Right atrium auricular region (tissue), 2 donors: ENCODE data around the gene RNASE1. TPM values are rescaled to one million over a fixed set of nuclear protein-coding genes. Genes with fewer than 3 reads are reported as not detected.
"Not testable (repeated sequence)": the region's sequence is repeated elsewhere in the genome, so short reads cannot be mapped to it uniquely, and the experiment has no call there.

Experiments used
- DNase-seq: peaks from one replicate; pipeline ENCODE4 v3.0.0-alpha.2; 2019; ENCODE audit warnings: low spot score
- H3K27ac ChIP-seq, 2 donors: fragments of 200-600 bp; sonication (generic); 1 replicate in 1 of 2; 2 replicates in 1 of 2; pipeline ENCODE4 v1.5.1; 2016 to 2019
- H3K27me3 ChIP-seq, 2 donors: fragments of 200-600 bp; sonication (generic); one replicate each; pipeline versions ENCODE4 v1.5.1 to v1.6.0; 2017 to 2019
- H3K36me3 ChIP-seq: fragments of 200-600 bp; sonication (generic); one replicate; pipeline ENCODE4 v1.5.1; 2016
- H3K4me1 ChIP-seq, 2 donors: fragments of 200-600 bp; sonication (generic); one replicate each; pipeline versions ENCODE4 v1.5.1 to v1.6.0; 2017 to 2019
- H3K4me3 ChIP-seq, 2 donors: fragments of 200-600 bp; sonication (generic); 1 replicate in 1 of 2; 2 replicates in 1 of 2; pipeline ENCODE4 v1.5.1; 2017 to 2019; ENCODE audit warnings: mild to moderate bottlenecking in 1 of 2, moderate library complexity in 1 of 2
- H3K9me3 ChIP-seq, 2 donors: fragments of 200-600 bp; sonication (generic); one replicate each; pipeline ENCODE4 v1.5.1; 2019
- total RNA-seq, 2 donors: library from RNA; depleted of rRNA; stranded (reverse); fragments of >200 nt; gene quantifications; one replicate each; pipeline ENCODE4 v1.1.0, GENCODE V29; 2016
- TF ChIP-seq, protein P1 (sequence below), 2 donors: fragments of 200-600 bp; sonication (generic); IDR thresholded peaks; one replicate each; pipeline ENCODE4 v1.5.1; 2019; ENCODE audit warnings: antibody characterized with exemption in 2 of 2

The RNASE1 gene
- total RNA-seq, 2 donors from 2014 or later, result 230 to 343 TPM

DNA sequence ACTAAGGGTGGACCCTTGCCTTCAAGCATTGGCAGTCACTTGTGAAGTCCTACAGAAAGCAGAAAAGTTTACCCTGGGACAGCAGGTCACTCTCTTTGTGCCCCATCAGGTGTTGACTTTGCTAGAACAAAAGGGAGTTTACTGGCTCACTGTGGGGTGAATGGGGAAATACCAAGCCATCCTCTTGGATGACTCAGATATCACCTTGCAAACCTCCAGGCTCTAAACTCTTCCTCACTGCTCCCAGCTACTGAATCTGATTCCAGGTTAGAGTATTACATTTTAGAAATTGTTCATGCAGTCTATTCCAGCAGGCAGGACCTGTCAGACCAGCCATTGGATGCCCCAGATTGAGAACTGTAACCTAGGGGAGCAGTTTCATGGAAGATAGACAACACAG lies 41.7 kb downstream of the RNASE1 start:
- no peak for DNase-seq
- Histone ChIP-seq H3K4me1 (no peaks in the 10 kb centered on the region), H3K9me3 (no peaks in the 10 kb centered on the region), H3K27ac (no peak overlapping the region), H3K4me3 (no peak overlapping the region), H3K27me3 (no peaks in the 10 kb centered on the region), H3K36me3 (no peaks in the 10 kb centered on the region)
- TF ChIP-seq, protein P1, sequence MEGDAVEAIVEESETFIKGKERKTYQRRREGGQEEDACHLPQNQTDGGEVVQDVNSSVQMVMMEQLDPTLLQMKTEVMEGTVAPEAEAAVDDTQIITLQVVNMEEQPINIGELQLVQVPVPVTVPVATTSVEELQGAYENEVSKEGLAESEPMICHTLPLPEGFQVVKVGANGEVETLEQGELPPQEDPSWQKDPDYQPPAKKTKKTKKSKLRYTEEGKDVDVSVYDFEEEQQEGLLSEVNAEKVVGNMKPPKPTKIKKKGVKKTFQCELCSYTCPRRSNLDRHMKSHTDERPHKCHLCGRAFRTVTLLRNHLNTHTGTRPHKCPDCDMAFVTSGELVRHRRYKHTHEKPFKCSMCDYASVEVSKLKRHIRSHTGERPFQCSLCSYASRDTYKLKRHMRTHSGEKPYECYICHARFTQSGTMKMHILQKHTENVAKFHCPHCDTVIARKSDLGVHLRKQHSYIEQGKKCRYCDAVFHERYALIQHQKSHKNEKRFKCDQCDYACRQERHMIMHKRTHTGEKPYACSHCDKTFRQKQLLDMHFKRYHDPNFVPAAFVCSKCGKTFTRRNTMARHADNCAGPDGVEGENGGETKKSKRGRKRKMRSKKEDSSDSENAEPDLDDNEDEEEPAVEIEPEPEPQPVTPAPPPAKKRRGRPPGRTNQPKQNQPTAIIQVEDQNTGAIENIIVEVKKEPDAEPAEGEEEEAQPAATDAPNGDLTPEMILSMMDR (IDR thresholded peaks at IDR 0.05), result no peak

DNA sequence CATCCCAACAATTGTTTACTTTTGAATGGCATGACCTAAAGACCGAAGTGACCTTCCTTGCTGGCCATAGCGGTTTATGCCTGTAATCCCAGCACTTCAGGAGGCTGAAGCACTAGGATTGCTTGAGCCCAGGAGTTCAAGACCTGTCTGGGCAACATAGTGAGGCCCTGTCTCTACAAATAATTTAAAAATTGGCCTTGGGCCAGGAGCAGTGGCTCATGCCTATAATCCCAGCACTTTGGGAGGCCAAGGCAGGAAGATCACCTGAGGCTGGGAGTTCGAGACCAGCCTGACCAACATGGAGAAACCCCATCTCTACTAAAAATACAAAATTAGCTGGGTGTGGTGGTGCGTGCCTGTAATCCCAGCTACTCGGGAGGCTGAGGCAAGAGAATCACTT lies 43.2 kb downstream of the RNASE1 start:
- not testable (repeated sequence) for H3K27ac ChIP-seq, H3K36me3 ChIP-seq, H3K9me3 ChIP-seq

DNA sequence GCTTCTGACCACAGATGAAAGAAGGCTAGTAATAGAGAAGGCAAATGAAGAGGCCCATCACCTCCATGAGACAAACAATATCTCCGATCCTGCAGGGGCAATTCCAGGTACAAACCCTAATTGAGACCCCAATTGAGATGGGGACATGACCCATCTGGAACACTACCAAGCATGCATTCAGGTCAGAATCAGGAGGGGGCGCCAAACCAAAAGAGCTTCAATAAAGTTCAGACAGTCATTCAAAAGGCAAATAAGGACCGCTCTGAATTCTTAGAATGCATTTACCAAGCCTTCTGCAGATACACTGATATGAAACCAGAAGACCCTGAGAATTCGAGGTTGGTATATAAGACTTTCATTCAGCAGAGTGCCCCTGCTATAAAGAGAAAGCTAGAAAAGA lies 44.7 kb downstream of the RNASE1 start:
- no peak for DNase-seq
- Histone ChIP-seq H3K27me3 (no peaks in the 10 kb centered on the region), H3K9me3 (no peaks in the 10 kb centered on the region), H3K36me3 (no peaks in the 10 kb centered on the region), H3K4me3 (no peak overlapping the region), H3K4me1 (no peaks in the 10 kb centered on the region), H3K27ac (no peak overlapping the region)
- TF ChIP-seq, protein P1 (IDR thresholded peaks at IDR 0.05), result peak in 1 of 2 donors; percentile 56

More for the DNA sequence above, 43.2 kb downstream of the RNASE1 start:
- not testable (repeated sequence) for H3K27me3 ChIP-seq, DNase-seq, H3K4me3 ChIP-seq, H3K4me1 ChIP-seq

GRCh38 chr14:20755037-20755436 lies 47.6 kb downstream of the RNASE1 start:
- no peak overlapping the region for H3K27ac ChIP-seq
- TF ChIP-seq, protein P1 (IDR thresholded peaks at IDR 0.05), result no peak

DNA sequence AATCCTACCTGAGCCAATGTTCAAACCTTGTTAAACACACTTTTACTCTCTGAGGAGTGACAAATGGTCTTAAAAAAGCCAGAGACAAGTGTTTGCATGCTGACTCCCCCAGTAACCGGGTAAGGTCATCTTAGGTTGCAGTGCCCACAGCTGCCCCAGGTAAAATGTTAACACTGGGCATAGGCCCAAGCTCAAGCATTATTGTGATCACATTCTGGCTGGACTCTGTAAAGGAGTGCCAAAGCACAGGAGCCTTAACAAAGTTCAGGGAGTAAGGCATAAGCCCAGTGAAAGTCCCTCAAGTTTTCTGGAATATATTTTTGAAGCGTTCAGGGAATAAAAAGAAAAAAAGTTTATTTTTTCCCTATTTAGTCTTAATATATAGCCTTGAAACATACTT lies 48.3 kb downstream of the RNASE1 start:
- no peak overlapping the region for H3K27ac ChIP-seq
- peaks cover 5 to 10% of the 10 kb centered on the region in 2 donors for H3K9me3 ChIP-seq
- H3K36me3 ChIP-seq, result no peaks in the 10 kb centered on the region
- no peak for DNase-seq
- no peak overlapping the region for H3K4me3 ChIP-seq
- TF ChIP-seq, protein P1 (IDR thresholded peaks at IDR 0.05), result no peak
- no peaks in the 10 kb centered on the region for H3K27me3 ChIP-seq
- H3K4me1 ChIP-seq, result no peaks in the 10 kb centered on the region

More at GRCh38 chr14:20755037-20755436, 47.6 kb downstream of the RNASE1 start:
- Histone ChIP-seq H3K27me3 (no peaks in the 10 kb centered on the region), H3K36me3 (no peaks in the 10 kb centered on the region), H3K4me3 (no peak overlapping the region), H3K9me3 (peaks cover 5 to 10% of the 10 kb centered on the region in 2 donors), H3K4me1 (no peaks in the 10 kb centered on the region)
- no peak for DNase-seq

DNA sequence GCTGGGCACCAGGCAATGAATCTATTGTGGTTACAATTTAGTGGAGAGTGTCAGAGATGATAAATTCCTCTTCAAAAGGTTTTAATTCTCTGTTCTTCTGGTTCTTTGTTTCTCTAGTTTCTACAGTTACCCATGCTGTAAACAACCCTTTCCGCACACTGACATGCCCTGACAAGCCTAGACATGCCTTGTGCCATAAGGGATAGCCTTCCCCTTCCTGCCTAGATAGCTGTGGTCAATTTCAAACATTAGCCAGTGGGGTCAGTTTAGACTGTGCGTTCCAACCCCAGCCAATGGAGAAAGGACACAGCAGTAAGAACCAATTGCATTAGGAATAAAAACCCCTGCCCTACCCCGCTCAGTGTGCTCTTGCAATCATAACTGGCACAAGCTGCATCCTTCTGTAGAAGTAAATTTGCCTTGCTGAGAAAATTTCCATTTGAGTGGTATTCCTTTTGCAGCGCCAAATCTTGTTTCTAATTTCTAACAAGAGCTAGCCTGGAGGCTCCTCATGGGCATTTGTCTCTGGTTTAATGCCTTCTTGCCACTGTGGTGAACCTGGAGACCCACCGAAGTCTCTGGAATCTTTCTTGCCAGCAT lies 50.6 kb downstream of the RNASE1 start:
- Histone ChIP-seq H3K36me3 (no peaks in the 10 kb centered on the region), H3K27me3 (no peaks in the 10 kb centered on the region), H3K4me1 (no peaks in the 10 kb centered on the region), H3K4me3 (no peak overlapping the region), H3K9me3 (peaks cover 5 to 10% of the 10 kb centered on the region in 2 donors), H3K27ac (no peak overlapping the region)
- TF ChIP-seq, protein P1 (IDR thresholded peaks at IDR 0.05), result no peak
- no peak for DNase-seq

Other genes with a start within 250 kb of the RNASE1 start
- not detected for gene RNASE9, start 241.8 kb downstream of the RNASE1 start, total RNA-seq
- gene RNASE11, start 214.8 kb downstream of the RNASE1 start, total RNA-seq, result not detected
- gene RNASE12, start 211.5 kb downstream of the RNASE1 start, total RNA-seq, result not detected
- not detected for gene OR6S1, start 161.2 kb downstream of the RNASE1 start, total RNA-seq
- 10 to 100 TPM; 19.5 to 44.4 TPM for gene RNASE4, start 118.3 kb downstream of the RNASE1 start, total RNA-seq
- 10 to 100 TPM in 1 of 2 donors, 1 to 10 TPM in 1; 4.4 to 14.5 TPM for gene ANG, start 114.1 kb downstream of the RNASE1 start, total RNA-seq
- gene EDDM3A, start 57.0 kb downstream of the RNASE1 start, total RNA-seq, result not detected
- gene EDDM3B, start 34.4 kb downstream of the RNASE1 start, total RNA-seq, result not detected
- gene RNASE6, start 21.6 kb downstream of the RNASE1 start, total RNA-seq, result 10 to 100 TPM in 1 of 2 donors, 1 to 10 TPM in 1; 6.6 to 10.9 TPM
- under 1 TPM in 1 of 2 donors, not detected in 1; 0.59 TPM for gene RNASE3, start 88.5 kb upstream of the RNASE1 start, total RNA-seq
- 1 to 10 TPM; 2.9 to 4.1 TPM for gene RNASE2, start 152.6 kb upstream of the RNASE1 start, total RNA-seq
- gene METTL17, start 187.1 kb upstream of the RNASE1 start, total RNA-seq, result 10 to 100 TPM; 28.9 to 37.8 TPM
- gene SLC39A2, start 196.4 kb upstream of the RNASE1 start, total RNA-seq, result not detected
- gene NDRG2, start 222.2 kb upstream of the RNASE1 start, total RNA-seq, result 100 to 1,000 TPM; 335 to 360 TPM
- under 1 TPM in 1 of 2 donors, not detected in 1; 0.86 TPM for gene TPPP2, start 227.4 kb upstream of the RNASE1 start, total RNA-seq
- gene RNASE13, start 232.0 kb upstream of the RNASE1 start, total RNA-seq, result not detected
- not detected for gene RNASE7, start 239.5 kb upstream of the RNASE1 start, total RNA-seq